GM13976 (cell line): Measurements from ENCODE around the gene NR5A1.

Source experiments
- DNase-seq: peaks from one replicate; pipeline ENCODE4 v3.0.0; 2012; ENCODE audit warnings: low spot score
- CTCF ChIP-seq: IDR thresholded peaks from 2 replicates; pipeline ENCODE4 v1.5.1; 2012; ENCODE audit warnings: borderline replicate concordance, mild to moderate bottlenecking; ENCODE audit not compliant: insufficient read depth; ENCODE audit errors: extremely low read depth, missing control alignments, control extremely low read depth
- in situ Hi-C: fragments of 300-500 bp; cut with MboI; formaldehyde crosslinking; loops from one replicate; pipeline ENCODE4 v1.12.0; 2022; ENCODE audit warnings: low sequenced_read_pairs, mixed read lengths, inconsistent platforms; ENCODE audit not compliant: unreplicated experiment

NR5A1 gene

DNA sequence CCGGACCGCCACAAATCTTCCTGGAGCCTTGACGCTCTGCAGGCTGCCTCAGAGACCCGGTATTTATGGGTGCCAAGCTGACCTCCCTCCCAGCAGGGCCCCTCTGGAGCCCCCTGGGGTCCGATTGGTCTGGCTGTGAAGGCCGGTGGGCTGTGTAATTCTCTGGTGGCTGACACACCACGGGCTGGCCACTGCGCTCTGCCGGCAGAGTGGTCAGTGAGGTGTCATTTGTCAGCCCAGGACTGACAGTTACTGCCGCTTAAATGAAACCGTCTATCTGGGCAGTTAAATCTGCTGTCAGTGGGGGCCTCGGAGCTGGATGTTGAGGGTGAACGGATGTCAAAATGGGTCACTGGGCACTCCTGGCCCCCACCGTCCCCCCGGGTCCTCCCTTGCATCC lies 10.7 kb downstream of the NR5A1 start:
- in situ Hi-C loops = no loop called here
- no peak for TF ChIP-seq CTCF
- no peak for DNase-seq

DNA sequence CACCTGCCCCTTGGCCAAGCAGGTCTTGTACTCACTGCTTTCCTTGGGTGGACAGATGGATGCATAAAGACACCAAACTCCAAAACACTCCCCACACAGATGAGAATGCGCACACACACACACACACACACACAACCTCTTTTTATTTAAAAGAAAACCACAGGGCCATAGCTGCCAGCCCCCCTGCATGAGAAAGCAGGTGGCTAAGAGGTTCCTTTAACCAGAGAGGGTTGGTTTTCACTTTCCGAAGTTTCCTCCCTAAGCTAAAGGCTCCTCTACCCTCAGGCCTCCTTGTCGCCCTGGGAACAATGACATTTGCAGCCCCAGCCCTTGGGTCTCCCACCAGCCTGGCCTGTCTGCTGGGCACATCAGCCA lies 11.1 kb downstream of the NR5A1 start:
- in situ Hi-C loops = no loop called here
- no peak for DNase-seq
- no peak for TF ChIP-seq CTCF

GRCh38 chr9:124495126-124496074 lies 11.8 kb downstream of the NR5A1 start:
- no peak for TF ChIP-seq CTCF
- in situ Hi-C loops = no loop called here
- DNase-seq = no peak

DNA sequence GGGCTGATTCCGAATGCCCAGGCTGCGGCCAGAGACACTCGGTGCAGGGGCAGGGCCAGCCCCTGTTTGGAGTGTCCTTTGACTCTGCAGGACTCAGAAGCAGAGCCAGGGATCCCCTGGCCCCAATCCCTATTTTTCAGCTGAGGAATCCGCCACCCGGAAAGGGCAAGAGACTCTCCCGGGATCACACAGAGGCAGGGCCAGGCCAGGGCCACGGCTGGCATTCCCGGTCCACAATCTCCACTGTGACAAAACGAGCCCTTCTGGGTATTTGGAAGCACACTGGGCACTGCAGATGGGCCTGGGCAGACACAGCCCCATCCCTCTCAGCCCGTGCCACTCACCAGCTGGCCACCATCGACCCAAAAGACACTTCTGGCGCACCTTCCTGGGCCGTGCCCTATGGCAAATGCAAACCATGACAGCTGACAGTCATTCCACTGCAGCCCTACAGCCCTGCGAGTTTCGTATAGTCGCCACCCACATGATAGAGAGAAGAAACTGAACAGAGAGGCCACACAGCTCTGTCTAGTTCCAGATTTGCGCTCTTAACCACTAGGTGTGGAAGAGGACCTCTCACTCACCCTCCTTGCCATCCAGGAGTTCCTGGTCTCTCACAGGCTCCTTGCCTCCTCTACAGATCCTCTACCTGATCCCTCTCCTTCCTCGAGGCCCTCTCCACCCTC lies 13.3 kb downstream of the NR5A1 start:
- no peak for TF ChIP-seq CTCF
- peak; percentile 74 for DNase-seq
- in situ Hi-C loops = no loop called here

GRCh38 chr9:124493218-124493617 lies 14.0 kb downstream of the NR5A1 start:
- no peak for DNase-seq
- TF ChIP-seq CTCF = no peak
- in situ Hi-C loops = no loop called here

- DNase-seq = no peak
- in situ Hi-C loops = no loop called here
- no peak for TF ChIP-seq CTCF
Measured at GRCh38 chr9:124492818-124493217, 14.4 kb downstream of the NR5A1 start.
